SH-SY5Y (cell line): ENCODE measurements around the gene OLIG2.

Experiments
- GATA2 ChIP-seq: IDR thresholded peaks from 2 replicates; pipeline ENCODE4 v1.6.1; 2011; ENCODE audit warnings: mild to moderate bottlenecking, low read depth, low read length
- GATA3 ChIP-seq: IDR thresholded peaks from 2 replicates; pipeline ENCODE4 v1.6.1; 2011; ENCODE audit warnings: low read depth, mild to moderate bottlenecking, low read length, moderate library complexity

The OLIG2 gene

DNA sequence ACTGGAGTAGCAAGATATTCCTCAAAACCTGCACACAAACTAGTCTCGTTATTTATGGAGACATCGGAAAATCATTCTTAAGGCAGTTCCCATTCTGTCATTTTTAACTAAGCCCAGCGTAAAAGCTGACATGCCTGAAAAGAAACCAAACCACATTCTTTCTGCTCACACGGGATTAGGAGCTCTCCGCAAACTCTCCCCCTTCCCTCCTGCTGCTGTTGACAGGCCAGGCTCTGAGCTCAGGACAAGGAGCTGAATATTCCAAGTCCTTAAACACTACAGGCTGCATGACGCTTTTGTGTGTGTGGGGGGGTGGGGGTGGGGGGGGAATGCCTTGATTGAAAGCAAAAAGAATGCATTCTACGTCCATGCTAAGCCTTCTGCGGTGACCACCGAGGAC is 49.4 kb downstream of the OLIG2 start:
- TF ChIP-seq GATA2 (no peak), GATA3 (no peak)

DNA sequence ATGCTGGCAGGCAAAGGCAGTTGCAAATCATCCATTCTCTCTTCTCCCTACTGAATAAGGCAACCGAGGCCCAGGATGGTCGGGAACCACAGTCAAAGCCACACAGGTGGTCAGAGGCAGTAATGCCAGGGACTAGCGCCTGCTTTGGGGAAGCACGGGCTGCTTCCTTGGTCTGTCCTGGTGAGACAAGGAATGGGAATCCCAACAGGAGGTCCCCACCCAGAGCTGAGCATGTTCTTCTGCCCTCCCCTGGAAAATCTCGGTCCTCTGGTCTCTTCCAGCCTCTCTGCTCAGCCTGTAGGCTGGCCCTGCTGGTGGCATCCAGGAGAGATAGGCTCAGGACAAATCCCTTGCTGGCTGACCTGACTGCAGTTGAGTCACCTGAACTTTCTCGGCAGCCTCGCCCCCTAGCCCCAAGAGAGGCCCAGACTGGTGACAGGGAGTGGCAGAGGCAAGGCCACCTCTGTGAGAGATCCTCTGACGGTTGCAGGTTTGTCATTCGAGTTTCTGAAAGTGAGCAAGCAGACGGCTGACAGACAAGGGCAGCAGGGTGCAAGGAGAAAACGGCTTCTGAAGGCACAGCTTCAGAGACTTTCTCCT is 50.0 kb downstream of the OLIG2 start:
- TF ChIP-seq GATA2 = no peak
- no peak for TF ChIP-seq GATA3

DNA sequence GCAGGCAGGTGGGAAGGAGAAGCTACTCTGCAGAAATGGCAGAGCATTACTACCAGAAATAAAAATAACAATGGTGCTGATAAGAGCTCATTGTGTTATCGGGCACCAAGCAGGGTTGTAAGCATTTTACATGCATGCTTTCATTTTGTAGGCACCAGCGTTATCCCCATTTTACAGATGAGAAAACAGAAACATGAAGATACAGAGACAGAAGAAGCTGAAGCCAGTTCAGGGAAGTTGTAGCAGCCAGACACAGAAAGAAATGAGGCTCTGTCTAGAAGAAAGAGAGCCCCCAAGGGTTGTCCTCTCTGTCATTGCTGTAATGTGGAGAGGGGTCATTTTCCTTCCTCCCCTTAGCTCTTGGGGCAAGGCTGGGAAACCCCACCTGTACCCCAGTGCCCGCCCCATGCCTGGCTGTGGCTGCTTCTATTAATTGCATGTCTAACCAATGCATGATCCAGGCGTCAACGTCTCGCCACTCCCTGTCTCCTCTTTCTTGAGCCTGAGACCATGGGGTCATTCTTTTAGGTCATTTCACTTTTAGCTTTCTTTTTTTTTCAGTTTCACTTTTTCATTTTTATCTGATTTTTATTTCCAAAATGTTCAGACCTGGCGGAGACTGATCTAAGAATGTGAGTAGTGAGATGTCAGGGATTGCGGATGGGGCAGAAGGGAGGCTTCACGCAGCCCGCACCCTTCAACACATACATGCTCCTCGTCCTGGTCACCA is 51.0 kb downstream of the OLIG2 start:
- TF ChIP-seq GATA2 (no peak), GATA3 (no peak)
